Measurements from ENCODE around the gene NTM. TPM values are rescaled to one million over a fixed set of nuclear protein-coding genes. Genes with fewer than 3 reads are reported as not detected.

Gene NTM
- polyA plus RNA-seq, 1 donor (not counting 4 experiments of a cell fraction or from before 2014, with no cell fraction given) = 47.9 TPM

DNA sequence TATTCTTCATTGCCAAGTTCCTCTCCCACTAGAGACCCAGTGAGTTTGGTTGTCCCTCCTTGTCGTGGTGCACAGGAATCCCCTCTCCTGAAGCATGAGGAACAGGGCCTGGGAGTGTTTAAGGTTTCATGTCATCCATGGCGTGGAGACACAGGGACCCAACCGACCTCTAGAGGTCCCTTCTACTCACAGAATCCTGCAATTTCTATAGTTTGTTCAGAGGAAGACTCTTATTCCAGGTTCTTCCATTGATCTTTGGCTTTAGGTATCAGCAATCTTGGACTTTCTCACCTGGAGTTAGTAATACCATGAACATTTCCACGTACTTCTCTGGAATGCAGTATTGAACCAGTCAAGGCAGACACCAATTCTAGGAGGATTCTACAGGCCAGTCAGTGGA lies 548.2 kb downstream of the NTM start:
- no peaks in the 10 kb centered on the region for H3K9me3 ChIP-seq (ENCODE audit: control insufficient read depth, low read depth, low read length)
- no peak overlapping the region for H3K9ac ChIP-seq (ENCODE audit: control insufficient read depth, extremely low read depth, insufficient read depth, low read length)
- H2AFZ ChIP-seq (ENCODE audit: control insufficient read depth, low read length) = no peak overlapping the region
- H3K4me1 ChIP-seq (ENCODE audit: control insufficient read depth, extremely low read depth, insufficient read depth, low read length) = peaks cover 9% of the 10 kb centered on the region
- H3K9me1 ChIP-seq (ENCODE audit: control insufficient read depth, extremely low read depth, insufficient read depth, low read length) = no peaks in the 10 kb centered on the region
- no peaks in the 10 kb centered on the region for H4K20me1 ChIP-seq (ENCODE audit: control insufficient read depth, extremely low read depth, insufficient read depth, low read length)
- no peak for DNase-seq (ENCODE audit: low read depth, low spot score)
- dilution Hi-C loops (cut with MboI; ENCODE audit: extremely low pct_ligation_motif_present, low sequenced_read_pairs) = no loop called here
- FAIRE-seq = no peak
- peaks cover 61% of the 10 kb centered on the region for H3K79me2 ChIP-seq (ENCODE audit: control insufficient read depth, insufficient read depth, low read length)
- H3K36me3 ChIP-seq (ENCODE audit: control insufficient read depth in 2 of 2, extremely low read depth in 1 of 2, insufficient read depth in 2 of 2, low read length in 2 of 2) = no peaks in the 10 kb centered on the region
- no peak for TF ChIP-seq EZH2 (IDR thresholded peaks at IDR 0.05; ENCODE audit: low read length)
- TF ChIP-seq, protein P1, sequence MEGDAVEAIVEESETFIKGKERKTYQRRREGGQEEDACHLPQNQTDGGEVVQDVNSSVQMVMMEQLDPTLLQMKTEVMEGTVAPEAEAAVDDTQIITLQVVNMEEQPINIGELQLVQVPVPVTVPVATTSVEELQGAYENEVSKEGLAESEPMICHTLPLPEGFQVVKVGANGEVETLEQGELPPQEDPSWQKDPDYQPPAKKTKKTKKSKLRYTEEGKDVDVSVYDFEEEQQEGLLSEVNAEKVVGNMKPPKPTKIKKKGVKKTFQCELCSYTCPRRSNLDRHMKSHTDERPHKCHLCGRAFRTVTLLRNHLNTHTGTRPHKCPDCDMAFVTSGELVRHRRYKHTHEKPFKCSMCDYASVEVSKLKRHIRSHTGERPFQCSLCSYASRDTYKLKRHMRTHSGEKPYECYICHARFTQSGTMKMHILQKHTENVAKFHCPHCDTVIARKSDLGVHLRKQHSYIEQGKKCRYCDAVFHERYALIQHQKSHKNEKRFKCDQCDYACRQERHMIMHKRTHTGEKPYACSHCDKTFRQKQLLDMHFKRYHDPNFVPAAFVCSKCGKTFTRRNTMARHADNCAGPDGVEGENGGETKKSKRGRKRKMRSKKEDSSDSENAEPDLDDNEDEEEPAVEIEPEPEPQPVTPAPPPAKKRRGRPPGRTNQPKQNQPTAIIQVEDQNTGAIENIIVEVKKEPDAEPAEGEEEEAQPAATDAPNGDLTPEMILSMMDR (optimal IDR thresholded peaks at IDR 0.05 in 1 of 3, IDR thresholded peaks at IDR 0.05 in 1 of 3, conservative IDR thresholded peaks at IDR 0.05 in 1 of 3; ENCODE audit: extremely low read depth in 1 of 3, insufficient read depth in 2 of 3, low read length in 3 of 3) = no peak
- H3K27ac ChIP-seq (ENCODE audit: control insufficient read depth, insufficient read depth, low read length) = no peak overlapping the region
- no peak overlapping the region for H3K4me3 ChIP-seq (ENCODE audit: control insufficient read depth in 2 of 3, extremely low read depth in 1 of 3, insufficient read depth in 2 of 3, low read depth in 1 of 3, low read length in 3 of 3)
- H3K27me3 ChIP-seq (ENCODE audit: control insufficient read depth, extremely low read depth, insufficient read depth, low read length) = no peaks in the 10 kb centered on the region
- H3K4me2 ChIP-seq (ENCODE audit: control insufficient read depth, extremely low read depth, insufficient read depth, low read depth, low read length) = no peak overlapping the region

DNA sequence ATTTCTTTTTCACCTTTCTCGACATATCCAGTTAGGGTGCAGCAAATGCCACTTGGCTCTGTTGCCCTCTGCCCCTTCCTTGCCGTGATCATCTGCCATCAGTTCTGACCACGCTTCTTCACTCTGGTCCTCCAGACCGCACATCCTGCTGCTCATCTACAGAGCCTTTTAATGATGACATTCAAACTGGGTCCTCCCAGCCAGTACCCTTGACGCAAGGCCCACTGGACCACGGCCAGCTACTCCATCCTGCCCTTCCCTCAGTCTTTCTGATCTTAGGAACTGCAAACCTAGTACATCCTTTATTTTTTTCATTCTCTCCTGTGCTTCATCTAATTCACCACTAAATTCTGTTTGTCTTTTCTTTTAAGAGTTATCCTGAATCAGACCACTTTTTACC lies 551.8 kb downstream of the NTM start:
- Histone ChIP-seq H3K36me3 (ENCODE audit: control insufficient read depth in 2 of 2, extremely low read depth in 1 of 2, insufficient read depth in 2 of 2, low read length in 2 of 2) (no peaks in the 10 kb centered on the region), H3K9me1 (ENCODE audit: control insufficient read depth, extremely low read depth, insufficient read depth, low read length) (no peaks in the 10 kb centered on the region), H3K27ac (ENCODE audit: control insufficient read depth, insufficient read depth, low read length) (no peak overlapping the region), H3K9me3 (ENCODE audit: control insufficient read depth, low read depth, low read length) (no peaks in the 10 kb centered on the region), H3K79me2 (ENCODE audit: control insufficient read depth, insufficient read depth, low read length) (peaks cover 52% of the 10 kb centered on the region), H3K27me3 (ENCODE audit: control insufficient read depth, extremely low read depth, insufficient read depth, low read length) (no peaks in the 10 kb centered on the region), H2AFZ (ENCODE audit: control insufficient read depth, low read length) (no peak overlapping the region), H3K4me3 (ENCODE audit: control insufficient read depth in 2 of 3, extremely low read depth in 1 of 3, insufficient read depth in 2 of 3, low read depth in 1 of 3, low read length in 3 of 3) (no peak overlapping the region), H3K4me2 (ENCODE audit: control insufficient read depth, extremely low read depth, insufficient read depth, low read depth, low read length) (no peak overlapping the region), H3K9ac (ENCODE audit: control insufficient read depth, extremely low read depth, insufficient read depth, low read length) (no peak overlapping the region), H4K20me1 (ENCODE audit: control insufficient read depth, extremely low read depth, insufficient read depth, low read length) (no peaks in the 10 kb centered on the region), H3K4me1 (ENCODE audit: control insufficient read depth, extremely low read depth, insufficient read depth, low read length) (peaks cover 14% of the 10 kb centered on the region)
- TF ChIP-seq EZH2 (IDR thresholded peaks at IDR 0.05; ENCODE audit: low read length) = no peak
- TF ChIP-seq, protein P1 (optimal IDR thresholded peaks at IDR 0.05 in 1 of 3, IDR thresholded peaks at IDR 0.05 in 1 of 3, conservative IDR thresholded peaks at IDR 0.05 in 1 of 3; ENCODE audit: extremely low read depth in 1 of 3, insufficient read depth in 2 of 3, low read length in 3 of 3) = no peak
- FAIRE-seq = no peak
- no peak for DNase-seq (ENCODE audit: low read depth, low spot score)
- dilution Hi-C loops (cut with MboI; ENCODE audit: extremely low pct_ligation_motif_present, low sequenced_read_pairs) = no loop called here
